Measurements from ENCODE around the gene AP5B1.

GRCh38 chr11:65785319-65786007 lies 4.7 kb upstream of the AP5B1 start:
- no peak for TF ChIP-seq SIN3A (IDR thresholded peaks at IDR 0.05; ENCODE audit: borderline replicate concordance, insufficient read depth, low read length)
- TF ChIP-seq TAF1 (IDR thresholded peaks at IDR 0.05; ENCODE audit: borderline replicate concordance, insufficient read depth, low read length) = no peak
- TF ChIP-seq FOXP2 (optimal IDR thresholded peaks at IDR 0.05; ENCODE audit: borderline replicate concordance, extremely low read depth, extremely low read length, insufficient read depth) = no peak

Measured in PFSK-1 (cell line).